Kidney epithelial cell (primary cell): Measurements from ENCODE around the gene TIGD1. TPM values are rescaled to one million over a fixed set of nuclear protein-coding genes. Genes with fewer than 3 reads are reported as not detected.

Experiments
- DNase-seq: peaks from one replicate; pipeline ENCODE4 v3.0.0-alpha.2; 2010; ENCODE audit warnings: low read depth
- H3K27me3 ChIP-seq: 2 replicates; pipeline ENCODE4 v1.6.0; 2011; ENCODE audit warnings: low read length; ENCODE audit not compliant: control insufficient read depth, insufficient read depth
- H3K36me3 ChIP-seq: 2 replicates; pipeline ENCODE4 v1.5.1; 2011; ENCODE audit warnings: low read length; ENCODE audit not compliant: control insufficient read depth, insufficient read depth
- H3K4me3 ChIP-seq: 2 replicates; pipeline ENCODE4 v1.5.1; 2011; ENCODE audit warnings: low read depth, mild to moderate bottlenecking, control low read depth, low read length
- CTCF ChIP-seq: IDR thresholded peaks from 2 replicates; pipeline ENCODE4 v1.5.1; 2011; ENCODE audit warnings: mild to moderate bottlenecking, moderate library complexity, low read length, control low read depth, inconsistent platforms; ENCODE audit not compliant: insufficient read depth, poor library complexity, severe bottlenecking
- total RNA-seq: library from RNA; depleted of rRNA; stranded (reverse); fragments of >200 nt; gene quantifications from 2 replicates; pipeline ENCODE4 v1.2.3, GENCODE V29; 2015

Gene TIGD1
- total RNA-seq, 1 donor from 2014 or later, result 2.9 TPM

- TF ChIP-seq CTCF, result no peak
- no peak for DNase-seq
- no peaks in the 10 kb centered on the region for H3K36me3 ChIP-seq
- peaks cover 20% of the 10 kb centered on the region for H3K27me3 ChIP-seq
- no peak overlapping the region for H3K4me3 ChIP-seq
Observed at GRCh38 chr2:232530626-232531260, 19.6 kb downstream of the TIGD1 start.

- H3K4me3 ChIP-seq, result no peak overlapping the region
- H3K36me3 ChIP-seq, result no peaks in the 10 kb centered on the region
- TF ChIP-seq CTCF, result no peak
- peaks cover 26% of the 10 kb centered on the region for H3K27me3 ChIP-seq
- no peak for DNase-seq
Observed at GRCh38 chr2:232529806-232530547, 20.4 kb downstream of the TIGD1 start.

DNA sequence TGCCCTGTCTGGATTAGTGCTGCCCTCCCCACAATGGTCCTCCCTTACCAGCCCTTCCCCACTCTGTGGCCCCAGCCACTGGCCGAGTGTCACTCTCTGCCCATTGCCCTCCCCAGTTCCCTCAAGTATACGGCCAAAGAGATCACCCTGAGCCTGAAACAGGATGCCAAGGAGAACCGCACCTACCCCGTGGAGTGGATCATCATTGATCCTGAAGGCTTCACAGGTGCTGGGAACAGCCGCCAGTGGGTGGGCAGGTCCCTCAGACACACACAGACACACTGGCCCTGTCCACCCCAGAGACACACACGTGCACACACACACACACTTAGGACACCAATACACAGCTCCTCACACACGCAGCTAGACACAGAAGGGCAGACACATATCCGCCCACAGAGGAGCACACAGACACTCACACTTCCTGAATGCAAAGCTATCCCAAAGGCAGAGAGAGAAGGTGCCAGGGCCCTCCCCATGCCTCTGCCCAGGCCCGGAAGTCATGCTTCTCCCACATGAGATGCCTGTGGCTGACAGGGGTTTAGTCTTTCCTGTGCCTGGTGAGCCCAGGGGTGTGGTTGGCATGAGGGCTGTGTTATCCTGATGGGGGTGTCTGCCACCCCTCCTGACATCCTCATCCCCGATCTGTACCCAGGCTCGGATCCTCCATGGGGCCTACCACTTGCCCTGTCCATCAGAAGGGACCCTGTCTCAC lies 21.5 kb downstream of the TIGD1 start:
- Histone ChIP-seq H3K36me3 (no peaks in the 10 kb centered on the region), H3K4me3 (no peak overlapping the region), H3K27me3 (peaks cover 34% of the 10 kb centered on the region)
- no peak for DNase-seq
- no peak for TF ChIP-seq CTCF

DNA sequence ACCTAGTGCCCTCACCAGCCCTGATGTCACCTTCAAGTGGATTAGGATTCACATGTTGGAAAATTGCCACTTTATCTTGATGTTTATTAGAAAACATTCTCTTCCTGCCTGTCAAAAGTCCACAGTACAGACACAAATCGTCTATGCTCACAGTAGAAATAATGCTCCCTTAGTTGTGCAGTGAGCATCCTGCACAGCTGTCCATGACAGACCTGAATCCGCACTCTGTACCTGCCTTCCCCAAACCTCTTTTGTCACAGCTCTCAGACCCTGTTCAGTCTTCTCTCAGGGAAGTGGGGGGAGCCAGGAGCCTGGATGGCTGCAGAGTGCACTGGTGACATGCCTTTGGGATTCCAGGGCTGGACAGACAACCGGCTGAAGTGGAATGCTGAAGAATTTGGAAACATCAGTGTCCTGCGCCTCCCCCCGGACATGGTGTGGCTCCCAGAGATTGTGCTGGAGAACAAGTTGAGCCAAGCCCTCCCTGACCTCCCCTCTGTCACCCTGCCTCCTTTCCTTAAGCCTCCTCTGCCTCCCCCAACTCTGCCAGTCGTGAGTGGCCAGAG lies 22.4 kb downstream of the TIGD1 start:
- H3K27me3 ChIP-seq, result peaks cover 44% of the 10 kb centered on the region
- no peaks in the 10 kb centered on the region for H3K36me3 ChIP-seq
- TF ChIP-seq CTCF, result no peak
- DNase-seq, result no peak
- H3K4me3 ChIP-seq, result no peak overlapping the region

GRCh38 chr2:232526372-232526941 lies 23.9 kb downstream of the TIGD1 start:
- peaks cover 59% of the 10 kb centered on the region for H3K27me3 ChIP-seq
- H3K4me3 ChIP-seq, result no peak overlapping the region
- TF ChIP-seq CTCF, result no peak
- no peaks in the 10 kb centered on the region for H3K36me3 ChIP-seq
- DNase-seq, result no peak
